WTC11 (cell line): ENCODE measurements around the gene MAPT.

Source experiments
- CREB1 ChIP-seq: sonication (generic); formaldehyde crosslinking; IDR thresholded peaks from 2 replicates; pipeline ENCODE4 v1.8.0; 2023; ENCODE audit warnings: mild to moderate bottlenecking, missing genetic modification reagents
- IRF2 ChIP-seq: sonication (generic); formaldehyde crosslinking; IDR thresholded peaks from 2 replicates; pipeline ENCODE4 v1.8.0; 2022; ENCODE audit warnings: low read depth, missing genetic modification reagents, borderline replicate concordance
- TF ChIP-seq, protein P1 (sequence below): fragments of 200-600 bp; IDR thresholded peaks from 2 replicates; pipeline ENCODE4 v1.8.0; 2022; ENCODE audit warnings: antibody characterized with exemption
- TF ChIP-seq, protein P2 (sequence below): sonication (generic); formaldehyde crosslinking; IDR thresholded peaks from 2 replicates; pipeline ENCODE4 v1.8.0; 2022; ENCODE audit warnings: mild to moderate bottlenecking, missing genetic modification reagents
- TF ChIP-seq, protein P3 (sequence below): sonication (generic); formaldehyde crosslinking; IDR thresholded peaks from 2 replicates; pipeline ENCODE4 v1.8.1; 2023; ENCODE audit warnings: mild to moderate bottlenecking, missing genetic modification reagents, moderate library complexity
- TF ChIP-seq, protein P4 (sequence below): sonication (generic); formaldehyde crosslinking; IDR thresholded peaks from 2 replicates; pipeline ENCODE4 v1.8.0; 2023; ENCODE audit warnings: missing genetic modification reagents

DNA sequence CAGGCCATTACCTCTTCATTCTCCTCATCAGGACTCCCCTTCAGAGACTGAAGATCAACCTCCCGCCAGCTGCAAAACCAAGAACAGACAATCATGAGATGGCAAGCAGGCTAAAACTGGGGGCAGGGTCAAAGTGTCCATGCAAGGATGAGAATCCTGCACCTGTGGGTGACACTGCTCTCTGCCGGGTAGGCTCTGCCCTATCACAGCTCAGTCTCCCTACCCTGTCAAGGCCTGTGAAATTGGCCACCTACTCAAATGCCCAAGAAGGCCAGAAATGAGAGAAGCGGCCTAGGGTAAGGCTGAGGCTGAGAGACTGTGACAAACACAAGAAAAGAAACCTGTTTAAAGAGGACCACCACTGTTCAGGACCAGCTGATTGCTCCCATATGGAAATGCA is 139.0 kb downstream of the MAPT start:
- TF ChIP-seq, protein P1, sequence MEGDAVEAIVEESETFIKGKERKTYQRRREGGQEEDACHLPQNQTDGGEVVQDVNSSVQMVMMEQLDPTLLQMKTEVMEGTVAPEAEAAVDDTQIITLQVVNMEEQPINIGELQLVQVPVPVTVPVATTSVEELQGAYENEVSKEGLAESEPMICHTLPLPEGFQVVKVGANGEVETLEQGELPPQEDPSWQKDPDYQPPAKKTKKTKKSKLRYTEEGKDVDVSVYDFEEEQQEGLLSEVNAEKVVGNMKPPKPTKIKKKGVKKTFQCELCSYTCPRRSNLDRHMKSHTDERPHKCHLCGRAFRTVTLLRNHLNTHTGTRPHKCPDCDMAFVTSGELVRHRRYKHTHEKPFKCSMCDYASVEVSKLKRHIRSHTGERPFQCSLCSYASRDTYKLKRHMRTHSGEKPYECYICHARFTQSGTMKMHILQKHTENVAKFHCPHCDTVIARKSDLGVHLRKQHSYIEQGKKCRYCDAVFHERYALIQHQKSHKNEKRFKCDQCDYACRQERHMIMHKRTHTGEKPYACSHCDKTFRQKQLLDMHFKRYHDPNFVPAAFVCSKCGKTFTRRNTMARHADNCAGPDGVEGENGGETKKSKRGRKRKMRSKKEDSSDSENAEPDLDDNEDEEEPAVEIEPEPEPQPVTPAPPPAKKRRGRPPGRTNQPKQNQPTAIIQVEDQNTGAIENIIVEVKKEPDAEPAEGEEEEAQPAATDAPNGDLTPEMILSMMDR, result no peak
- TF ChIP-seq, protein P2, sequence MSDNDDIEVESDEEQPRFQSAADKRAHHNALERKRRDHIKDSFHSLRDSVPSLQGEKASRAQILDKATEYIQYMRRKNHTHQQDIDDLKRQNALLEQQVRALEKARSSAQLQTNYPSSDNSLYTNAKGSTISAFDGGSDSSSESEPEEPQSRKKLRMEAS (CRISPR knock-in tag), result no peak
- no peak for TF ChIP-seq CREB1 (CRISPR knock-in tag)
- TF ChIP-seq IRF2 (CRISPR knock-in tag), result no peak
- TF ChIP-seq, protein P3, sequence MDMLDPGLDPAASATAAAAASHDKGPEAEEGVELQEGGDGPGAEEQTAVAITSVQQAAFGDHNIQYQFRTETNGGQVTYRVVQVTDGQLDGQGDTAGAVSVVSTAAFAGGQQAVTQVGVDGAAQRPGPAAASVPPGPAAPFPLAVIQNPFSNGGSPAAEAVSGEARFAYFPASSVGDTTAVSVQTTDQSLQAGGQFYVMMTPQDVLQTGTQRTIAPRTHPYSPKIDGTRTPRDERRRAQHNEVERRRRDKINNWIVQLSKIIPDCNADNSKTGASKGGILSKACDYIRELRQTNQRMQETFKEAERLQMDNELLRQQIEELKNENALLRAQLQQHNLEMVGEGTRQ (CRISPR knock-in tag), result no peak
- TF ChIP-seq, protein P4, sequence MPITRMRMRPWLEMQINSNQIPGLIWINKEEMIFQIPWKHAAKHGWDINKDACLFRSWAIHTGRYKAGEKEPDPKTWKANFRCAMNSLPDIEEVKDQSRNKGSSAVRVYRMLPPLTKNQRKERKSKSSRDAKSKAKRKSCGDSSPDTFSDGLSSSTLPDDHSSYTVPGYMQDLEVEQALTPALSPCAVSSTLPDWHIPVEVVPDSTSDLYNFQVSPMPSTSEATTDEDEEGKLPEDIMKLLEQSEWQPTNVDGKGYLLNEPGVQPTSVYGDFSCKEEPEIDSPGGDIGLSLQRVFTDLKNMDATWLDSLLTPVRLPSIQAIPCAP, result no peak
